GM21529 (cell line): ENCODE results near the gene GALE.
"Not testable (repeated sequence)": the region's sequence is repeated elsewhere in the genome, so short reads cannot be mapped to it uniquely, and the experiment has no call there.

ENCODE experiments used
- ATAC-seq: cut with Tn5 transposase; IDR thresholded peaks from one replicate; pipeline ENCODE4 v1.9.1; 2021; ENCODE audit not compliant: unreplicated experiment

The GALE gene

GRCh38 chr1:23810818-23811540, 10.4 kb upstream of the GALE start:
- ATAC-seq: peak; percentile 66

- peak; percentile 66 for ATAC-seq
These were observed 9.2 kb upstream of the GALE start for GRCh38 chr1:23809751-23810171.

GRCh38 chr1:23807453-23807852, 6.9 kb upstream of the GALE start:
- no peak for ATAC-seq

GRCh38 chr1:23806280-23806679, 5.7 kb upstream of the GALE start:
- ATAC-seq: no peak

GRCh38 chr1:23805025-23805424, 4.5 kb upstream of the GALE start:
- ATAC-seq: no peak

GRCh38 chr1:23804183-23804835, 3.8 kb upstream of the GALE start:
- no peak for ATAC-seq

GRCh38 chr1:23803674-23804073, 3.1 kb upstream of the GALE start:
- ATAC-seq: no peak

GRCh38 chr1:23802809-23803342, 2.3 kb upstream of the GALE start:
- not testable (repeated sequence) for ATAC-seq

- no peak for ATAC-seq
These were observed 1.3 kb upstream of the GALE start for GRCh38 chr1:23801876-23802275.

GRCh38 chr1:23801338-23801748, 789 bp upstream of the GALE start:
- ATAC-seq: no peak

- peak; percentile 4 for ATAC-seq
These were observed 769 bp downstream of the GALE start for GRCh38 chr1:23799570-23800399.

- ATAC-seq: no peak
These were observed 1.3 kb downstream of the GALE start for GRCh38 chr1:23799255-23799569.

- ATAC-seq: no peak
These were observed 1.9 kb downstream of the GALE start for GRCh38 chr1:23798662-23799142.

GRCh38 chr1:23797478-23798448, 2.8 kb downstream of the GALE start:
- ATAC-seq: no peak

- ATAC-seq: no peak
These were observed 3.9 kb downstream of the GALE start for GRCh38 chr1:23796466-23797271.

- no peak for ATAC-seq
These were observed 4.7 kb downstream of the GALE start for GRCh38 chr1:23795676-23796465.

- not testable (repeated sequence) for ATAC-seq
These were observed 5.8 kb downstream of the GALE start for GRCh38 chr1:23794732-23795182.

GRCh38 chr1:23793861-23794731, 6.5 kb downstream of the GALE start:
- no peak for ATAC-seq
